Peyer's patch (tissue), 4 donors: ENCODE data around the gene RAB11FIP4. TPM values are rescaled to one million over a fixed set of nuclear protein-coding genes. Genes with fewer than 3 reads are reported as not detected.

Experiments
- DNase-seq, 3 donors: peaks; one replicate each; pipeline ENCODE4 v3.0.0-alpha.2; 2017 to 2019
- H3K27ac ChIP-seq, 4 donors: fragments of 200-600 bp; sonication (generic); one replicate each; pipeline ENCODE4 v1.5.1; 2016 to 2019
- H3K27me3 ChIP-seq, 2 donors: fragments of 200-600 bp; sonication (generic); one replicate each; pipeline ENCODE4 v1.5.1; 2019
- H3K36me3 ChIP-seq, 3 donors: fragments of 200-600 bp; sonication (generic); one replicate each; pipeline ENCODE4 v1.5.1; 2016 to 2019
- H3K4me1 ChIP-seq, 4 donors: fragments of 200-600 bp; sonication (generic); one replicate each; pipeline ENCODE4 v1.5.1; 2016 to 2019
- H3K4me3 ChIP-seq, 4 donors: fragments of 200-600 bp; sonication (generic); 1 replicate in 3 of 4; 2 replicates in 1 of 4; pipeline ENCODE4 v1.5.1; 2016 to 2019; ENCODE audit warnings: mild to moderate bottlenecking in 1 of 4
- H3K9me3 ChIP-seq, 4 donors: fragments of 200-600 bp; sonication (generic); one replicate each; pipeline ENCODE4 v1.5.1; 2016 to 2019; ENCODE audit warnings: mild to moderate bottlenecking in 1 of 4
- POLR2A ChIP-seq, 2 donors: fragments of 450-650 bp; IDR thresholded peaks; one replicate each; pipeline ENCODE4 v1.5.1; 2017; ENCODE audit warnings: antibody characterized with exemption in 2 of 2, mild to moderate bottlenecking in 2 of 2, moderate library complexity in 2 of 2
- total RNA-seq, 4 donors: library from RNA; depleted of rRNA; stranded (reverse); fragments of >200 nt; gene quantifications; one replicate each; pipeline ENCODE4 v1.1.0, GENCODE V29; 2016
- TF ChIP-seq, protein P1 (sequence below), 6 experiments: fragments of 450-650 bp in 4 of 6; fragments of 200-600 bp in 2 of 6; sonication (generic) in 1 of 6; IDR thresholded peaks; one replicate each; pipeline ENCODE4 v1.5.1; 2017 to 2019; ENCODE audit warnings: antibody characterized with exemption in 6 of 6, mild to moderate bottlenecking in 3 of 6, moderate library complexity in 1 of 6

RAB11FIP4 gene
- total RNA-seq, 4 donors from 2014 or later = 52.8 to 69.3 (median 64.9) TPM

DNA sequence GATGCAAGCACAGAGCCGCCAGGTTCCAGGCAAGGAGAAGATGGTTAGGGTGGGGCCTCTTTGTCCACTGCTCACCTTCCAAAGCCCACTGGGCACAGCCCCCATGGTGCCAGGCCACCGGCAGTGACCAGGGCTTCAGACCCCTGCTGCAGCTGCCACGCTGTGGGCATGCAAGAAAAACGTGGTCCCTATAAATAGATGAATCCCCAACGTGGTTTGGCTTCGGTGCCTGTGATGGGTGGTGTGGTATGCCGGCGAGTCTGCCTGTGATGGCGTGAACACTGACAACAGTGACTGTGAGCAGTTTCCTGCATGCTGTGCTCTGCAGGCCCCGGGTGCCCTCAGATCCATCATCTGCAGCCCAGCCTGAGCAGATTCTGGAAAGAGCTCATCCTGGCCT lies 36.6 kb downstream of the RAB11FIP4 start:
- Histone ChIP-seq H3K4me3 (no peak overlapping the region), H3K9me3 (no peaks in the 10 kb centered on the region), H3K27ac (no peak overlapping the region), H3K4me1 (peaks cover 0 to 10% (median 0%) of the 10 kb centered on the region in 4 donors), H3K27me3 (no peaks in the 10 kb centered on the region), H3K36me3 (no peaks in the 10 kb centered on the region)
- TF ChIP-seq POLR2A (IDR thresholded peaks at IDR 0.05) = no peak
- TF ChIP-seq, protein P1, sequence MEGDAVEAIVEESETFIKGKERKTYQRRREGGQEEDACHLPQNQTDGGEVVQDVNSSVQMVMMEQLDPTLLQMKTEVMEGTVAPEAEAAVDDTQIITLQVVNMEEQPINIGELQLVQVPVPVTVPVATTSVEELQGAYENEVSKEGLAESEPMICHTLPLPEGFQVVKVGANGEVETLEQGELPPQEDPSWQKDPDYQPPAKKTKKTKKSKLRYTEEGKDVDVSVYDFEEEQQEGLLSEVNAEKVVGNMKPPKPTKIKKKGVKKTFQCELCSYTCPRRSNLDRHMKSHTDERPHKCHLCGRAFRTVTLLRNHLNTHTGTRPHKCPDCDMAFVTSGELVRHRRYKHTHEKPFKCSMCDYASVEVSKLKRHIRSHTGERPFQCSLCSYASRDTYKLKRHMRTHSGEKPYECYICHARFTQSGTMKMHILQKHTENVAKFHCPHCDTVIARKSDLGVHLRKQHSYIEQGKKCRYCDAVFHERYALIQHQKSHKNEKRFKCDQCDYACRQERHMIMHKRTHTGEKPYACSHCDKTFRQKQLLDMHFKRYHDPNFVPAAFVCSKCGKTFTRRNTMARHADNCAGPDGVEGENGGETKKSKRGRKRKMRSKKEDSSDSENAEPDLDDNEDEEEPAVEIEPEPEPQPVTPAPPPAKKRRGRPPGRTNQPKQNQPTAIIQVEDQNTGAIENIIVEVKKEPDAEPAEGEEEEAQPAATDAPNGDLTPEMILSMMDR (IDR thresholded peaks at IDR 0.05) = no peak
- no peak for DNase-seq

DNA sequence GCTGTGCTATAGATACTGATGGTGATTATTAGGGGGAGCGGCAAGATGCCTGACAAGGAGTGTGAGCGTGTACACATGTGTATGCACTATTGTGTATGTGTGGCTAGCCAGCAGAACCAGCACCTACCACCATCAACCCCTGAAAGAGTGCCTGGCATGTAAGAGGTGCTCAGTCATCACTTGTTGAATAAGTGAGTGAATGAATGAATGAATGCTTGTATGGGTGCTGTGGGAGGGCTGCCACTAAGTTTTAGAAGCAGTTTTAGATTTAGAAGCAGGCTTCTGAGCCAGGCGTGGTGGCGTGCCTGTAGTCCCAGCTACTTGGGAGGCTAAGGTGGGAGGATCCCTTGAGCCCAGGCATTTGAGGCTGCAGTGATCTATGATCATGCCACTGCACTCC lies 37.0 kb downstream of the RAB11FIP4 start:
- H3K4me3 ChIP-seq = no peak overlapping the region
- H3K4me1 ChIP-seq = peaks cover 0 to 12% (median 0%) of the 10 kb centered on the region in 4 donors
- no peak overlapping the region for H3K27ac ChIP-seq
- no peaks in the 10 kb centered on the region for H3K27me3 ChIP-seq
- DNase-seq = no peak
- TF ChIP-seq POLR2A (IDR thresholded peaks at IDR 0.05) = no peak
- TF ChIP-seq, protein P1 (IDR thresholded peaks at IDR 0.05) = no peak
- no peaks in the 10 kb centered on the region for H3K36me3 ChIP-seq
- H3K9me3 ChIP-seq = no peaks in the 10 kb centered on the region

DNA sequence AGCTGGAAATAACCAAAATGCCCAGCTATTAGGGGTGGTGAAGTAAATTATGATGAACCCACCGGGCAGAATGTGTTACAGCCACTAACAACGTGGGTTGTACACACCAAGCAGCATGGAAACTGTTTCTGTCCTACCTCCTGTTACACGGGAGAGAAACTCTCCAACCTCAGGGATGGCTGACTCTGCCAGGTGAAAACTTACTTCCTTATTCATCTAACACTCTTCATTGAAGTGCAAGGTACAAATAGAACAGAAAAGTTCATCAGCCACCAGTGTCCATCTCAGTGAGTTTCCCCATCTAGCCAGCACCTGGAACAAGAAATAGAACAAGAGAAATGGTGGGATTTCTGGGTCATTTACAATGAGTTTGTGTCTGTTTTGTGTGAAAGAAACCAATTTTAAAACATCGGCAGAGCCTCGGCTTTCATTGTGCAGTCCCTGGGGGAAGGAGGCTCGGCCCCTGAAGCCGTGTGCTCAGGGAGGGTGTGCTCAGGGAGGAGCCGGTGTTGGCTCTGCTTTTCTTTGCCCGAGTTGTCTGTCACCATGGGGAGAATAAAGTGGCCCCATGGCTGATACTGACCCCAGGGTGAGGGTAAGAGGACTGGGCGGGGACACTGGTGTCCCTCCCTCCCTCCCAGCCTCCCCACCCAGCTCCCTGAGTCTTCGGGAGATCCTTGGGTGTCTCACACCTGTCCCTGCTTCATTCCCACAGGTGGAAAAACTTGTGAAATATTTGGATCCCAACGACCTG lies 39.8 kb downstream of the RAB11FIP4 start:
- no peaks in the 10 kb centered on the region for H3K27me3 ChIP-seq
- DNase-seq = no peak
- TF ChIP-seq, protein P1 (IDR thresholded peaks at IDR 0.05) = no peak
- no peak for TF ChIP-seq POLR2A (IDR thresholded peaks at IDR 0.05)
- H3K9me3 ChIP-seq = no peaks in the 10 kb centered on the region
- no peak overlapping the region for H3K4me3 ChIP-seq
- H3K4me1 ChIP-seq = peaks cover 0 to 3% (median 0%) of the 10 kb centered on the region in 4 donors
- H3K27ac ChIP-seq = no peak overlapping the region
- H3K36me3 ChIP-seq = no peaks in the 10 kb centered on the region

DNA sequence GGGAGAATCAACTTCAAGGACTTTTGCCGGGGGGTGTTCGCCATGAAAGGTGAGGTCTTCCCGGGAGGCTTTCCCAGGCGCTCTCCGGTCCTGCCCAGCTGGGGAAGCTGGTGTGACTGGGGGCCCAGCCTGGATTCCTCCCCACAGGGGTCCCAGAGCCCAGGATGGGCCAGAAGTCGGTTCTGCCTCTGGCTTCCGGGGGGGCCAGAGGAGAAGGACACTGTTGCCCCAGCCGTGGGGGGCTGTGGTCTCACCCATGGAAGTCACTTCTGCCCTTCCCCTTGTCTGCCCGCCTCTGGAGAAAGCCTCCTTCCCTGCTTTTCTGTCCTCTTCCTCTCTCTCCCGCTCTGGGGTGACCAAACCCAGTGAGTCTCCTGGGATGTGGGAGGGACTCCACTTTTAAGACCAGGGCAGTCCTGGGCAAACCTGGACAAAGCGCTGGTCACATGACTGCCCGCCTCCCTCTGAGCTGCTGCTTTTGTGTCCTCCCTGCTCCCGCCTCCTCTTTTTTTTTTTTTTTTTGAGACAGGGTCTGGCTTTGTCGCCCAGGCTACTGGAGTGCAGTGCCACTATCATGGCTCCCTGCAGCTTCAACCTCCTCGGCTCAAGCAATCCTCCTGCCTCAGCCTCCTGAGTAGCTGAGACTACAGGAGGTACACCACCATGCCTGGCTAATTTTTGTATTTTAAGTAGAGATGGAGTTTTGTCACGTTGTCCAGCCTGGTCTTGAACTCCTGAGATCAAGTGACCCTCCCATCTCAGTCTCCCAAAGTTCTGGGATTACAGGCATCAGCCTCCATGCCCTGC lies 40.6 kb downstream of the RAB11FIP4 start:
- Histone ChIP-seq H3K27me3 (no peaks in the 10 kb centered on the region), H3K4me1 (peaks cover 0 to 3% (median 0%) of the 10 kb centered on the region in 4 donors), H3K27ac (no peak overlapping the region), H3K4me3 (no peak overlapping the region), H3K36me3 (no peaks in the 10 kb centered on the region), H3K9me3 (no peaks in the 10 kb centered on the region)
- TF ChIP-seq POLR2A (IDR thresholded peaks at IDR 0.05) = no peak
- TF ChIP-seq, protein P1 (IDR thresholded peaks at IDR 0.05) = no peak
- DNase-seq = no peak

DNA sequence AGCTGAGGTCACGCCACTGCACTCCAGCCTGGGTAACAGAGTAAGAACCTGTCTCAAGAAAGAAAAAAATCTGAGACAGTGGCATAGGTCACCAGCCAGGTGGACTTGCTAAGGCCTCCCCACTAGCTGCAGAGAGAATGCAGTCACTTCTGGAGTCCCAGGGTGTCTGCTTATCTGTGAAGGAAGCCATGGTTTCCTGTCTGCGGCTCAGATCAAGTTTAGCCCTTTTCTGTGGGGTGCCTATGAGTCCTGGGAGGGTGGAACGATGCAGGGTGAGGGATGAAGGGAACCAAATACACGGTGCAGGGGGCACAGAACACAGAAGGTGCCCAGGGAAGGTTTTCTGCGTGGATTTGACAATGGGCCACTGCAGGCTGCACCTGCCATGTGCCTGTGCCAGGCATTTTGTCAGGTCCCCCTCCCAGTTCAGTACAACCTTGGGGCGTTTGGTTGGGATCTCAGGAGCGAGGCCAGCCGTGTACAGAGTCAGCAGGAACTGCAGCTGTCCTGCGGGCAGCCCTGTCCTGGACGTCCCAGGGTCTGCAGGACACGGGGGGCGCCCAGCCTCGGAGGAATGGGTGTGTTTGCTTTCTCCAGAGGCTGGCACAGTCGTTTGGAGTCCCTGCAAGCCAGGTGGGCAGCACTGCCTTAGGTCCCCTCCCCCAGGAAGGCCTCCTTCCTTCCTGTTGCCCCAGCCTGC lies 41.8 kb downstream of the RAB11FIP4 start:
- H3K27me3 ChIP-seq = no peaks in the 10 kb centered on the region
- no peak overlapping the region for H3K27ac ChIP-seq
- peaks cover 0 to 10% (median 0%) of the 10 kb centered on the region in 4 donors for H3K4me1 ChIP-seq
- H3K4me3 ChIP-seq = no peak overlapping the region
- DNase-seq = no peak
- no peaks in the 10 kb centered on the region for H3K36me3 ChIP-seq
- no peaks in the 10 kb centered on the region for H3K9me3 ChIP-seq
- no peak for TF ChIP-seq POLR2A (IDR thresholded peaks at IDR 0.05)
- TF ChIP-seq, protein P1 (IDR thresholded peaks at IDR 0.05) = no peak
